Urinary bladder (tissue), 4 donors: Measurements from ENCODE around the gene SMURF2. TPM values are rescaled to one million over a fixed set of nuclear protein-coding genes. Genes with fewer than 3 reads are reported as not detected.

Experiments used
- DNase-seq: peaks from one replicate; pipeline ENCODE4 v3.0.0-alpha.2; 2015; ENCODE audit errors: extremely low spot score
- H3K27ac ChIP-seq: one replicate; pipeline ENCODE4 v1.5.1; 2013; ENCODE audit warnings: low read depth, mild to moderate bottlenecking, moderate library complexity
- H3K36me3 ChIP-seq: one replicate; pipeline ENCODE4 v1.6.1; 2013; ENCODE audit warnings: mild to moderate bottlenecking, moderate library complexity; ENCODE audit not compliant: insufficient read depth
- H3K4me1 ChIP-seq: one replicate; pipeline ENCODE4 v1.6.1; 2013; ENCODE audit warnings: mild to moderate bottlenecking, moderate library complexity; ENCODE audit not compliant: insufficient read depth
- H3K4me3 ChIP-seq: one replicate; pipeline ENCODE4 v1.5.1; 2013; ENCODE audit warnings: low read depth, low read length
- WGBS: extraction: QIAGEN DNeasy Blood & Tissue Kit; methylation state at CpG from one replicate; pipeline ENCODE4 v1.1.7; 2013; 5-methylcytosine and 5-hydroxymethylcytosine counted together
- polyA plus RNA-seq: library from polyadenylated mRNA; stranded (reverse); fragments of 200-250 nt; gene quantifications from one replicate; pipeline ENCODE4 v1.2.3, GENCODE V29; 2013
- total RNA-seq: library from RNA; depleted of rRNA; stranded (reverse); fragments of >200 nt; gene quantifications from one replicate; pipeline ENCODE4 v1.2.3, GENCODE V29; 2014
- donor health status: healthy with polysubstance abuse.
- donor health status: healthy.

The SMURF2 gene
- total and polyA plus RNA-seq, 2 donors, result 11.2 to 91.1 TPM

DNA sequence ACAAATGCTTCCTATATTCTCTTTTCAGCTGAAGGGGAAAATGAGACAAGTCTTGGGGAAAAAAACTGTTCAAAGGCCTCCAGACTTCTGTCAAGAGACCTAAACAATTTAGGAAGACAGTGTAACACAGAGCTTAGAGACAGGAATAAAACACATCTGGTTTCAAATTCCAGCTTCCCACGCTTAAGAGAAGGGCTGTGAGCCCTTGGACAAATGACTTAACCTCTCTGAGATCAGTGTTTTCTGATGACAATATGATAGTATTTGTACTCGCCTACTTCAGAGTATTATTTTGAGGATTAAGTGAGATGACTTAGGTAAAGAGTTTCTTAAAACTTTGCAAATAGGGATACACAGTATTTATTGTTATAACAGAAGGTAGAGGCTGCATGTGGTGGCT lies 29.5 kb downstream of the SMURF2 start:
- Histone ChIP-seq H3K4me3 (no peak overlapping the region), H3K27ac (no peak overlapping the region), H3K4me1 (no peaks in the 10 kb centered on the region), H3K36me3 (no peaks in the 10 kb centered on the region)
- DNase-seq, result no peak
- 58% methylated on average over 2 of the region's 2 CpGs for WGBS

DNA sequence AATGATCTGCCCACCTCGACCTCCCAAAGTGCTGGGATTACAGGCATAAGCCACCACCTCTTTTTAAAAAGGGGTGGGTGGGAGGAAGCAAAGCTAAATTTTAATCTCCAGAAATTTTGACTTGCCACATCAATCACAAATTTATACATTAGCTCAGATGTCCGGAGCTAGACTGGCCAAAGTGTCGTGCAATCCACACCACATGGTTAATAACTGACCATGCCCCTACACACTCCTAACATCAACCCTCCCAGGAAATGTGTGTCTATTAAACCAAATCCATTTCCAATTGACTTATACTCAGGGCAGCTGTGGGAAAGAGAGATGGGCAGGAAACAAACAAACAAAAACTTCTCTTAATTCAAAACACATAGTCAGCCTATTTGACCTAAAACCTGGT lies 29.9 kb downstream of the SMURF2 start:
- H3K36me3 ChIP-seq, result no peaks in the 10 kb centered on the region
- no peak for DNase-seq
- H3K4me3 ChIP-seq, result no peak overlapping the region
- no peaks in the 10 kb centered on the region for H3K4me1 ChIP-seq
- 59% methylated on average over 3 of the region's 3 CpGs for whole genome bisulfite sequencing
- no peak overlapping the region for H3K27ac ChIP-seq

DNA sequence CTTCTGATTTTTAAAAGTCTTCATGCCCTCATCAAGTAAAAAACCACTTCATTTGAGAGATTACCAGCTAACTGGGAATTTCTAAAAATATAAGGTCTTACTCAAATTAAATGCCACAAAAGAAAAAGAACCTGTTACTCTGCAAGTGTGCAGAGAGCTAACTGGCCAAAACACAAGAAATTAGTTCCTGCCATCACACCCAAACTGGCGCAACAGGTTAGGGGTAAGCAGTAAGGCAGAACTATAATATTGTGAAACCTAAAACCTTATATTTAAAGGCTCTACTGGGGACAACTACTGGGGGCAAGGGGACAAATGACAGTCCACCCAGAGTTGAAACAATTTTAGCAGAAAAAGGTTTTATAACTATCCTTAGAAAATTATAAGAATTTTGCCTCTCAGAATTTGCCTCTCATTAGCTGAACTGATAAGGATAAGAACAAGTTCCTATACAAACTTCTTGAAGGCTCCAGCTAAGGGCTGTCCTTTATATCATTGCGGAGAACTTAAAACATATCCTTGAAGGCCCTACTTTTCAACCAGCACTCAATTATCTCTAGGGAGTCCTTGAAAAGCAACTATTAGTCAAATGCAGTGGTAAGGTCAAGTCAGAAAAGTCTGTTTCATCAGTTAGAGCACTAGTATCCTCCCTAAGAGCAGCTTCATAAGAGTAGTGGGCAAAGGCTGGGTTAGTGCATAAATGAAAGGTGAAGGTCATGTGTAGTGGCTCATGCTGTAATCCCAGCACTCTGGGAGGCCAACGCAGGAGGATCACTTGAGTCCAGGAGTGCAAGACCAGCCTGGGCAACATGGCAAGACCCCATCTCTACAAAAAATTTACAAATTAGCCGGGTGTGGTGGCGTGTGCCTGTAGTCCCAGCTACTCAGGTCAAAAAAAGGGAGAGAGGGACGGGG lies 31.5 kb downstream of the SMURF2 start:
- Histone ChIP-seq H3K27ac (no peak overlapping the region), H3K36me3 (no peaks in the 10 kb centered on the region), H3K4me3 (no peak overlapping the region), H3K4me1 (no peaks in the 10 kb centered on the region)
- 95% methylated on average over 6 of the region's 6 CpGs for WGBS
- no peak for DNase-seq

DNA sequence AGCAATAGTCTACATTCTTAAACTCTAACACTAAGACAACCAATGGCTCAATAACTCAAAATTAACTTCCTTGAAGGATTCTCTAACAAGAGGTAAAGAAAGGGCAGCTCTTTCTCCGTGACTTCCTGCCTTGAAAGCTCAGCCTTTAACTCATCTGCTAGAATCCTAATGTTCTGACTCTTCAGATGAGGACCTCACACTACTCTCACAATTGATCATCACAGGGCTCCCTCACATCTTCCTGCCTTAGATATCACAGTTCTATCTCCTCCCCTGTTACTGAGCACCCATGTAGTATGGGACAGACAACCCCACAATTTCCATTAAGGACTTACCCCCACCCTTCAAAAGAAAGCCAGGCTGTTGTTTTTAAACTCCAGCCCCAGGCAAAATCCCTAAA lies 33.5 kb downstream of the SMURF2 start:
- H3K4me1 ChIP-seq, result no peaks in the 10 kb centered on the region
- H3K27ac ChIP-seq, result no peak overlapping the region
- no peak for DNase-seq
- 97% methylated on average over 1 of the region's 1 CpG for WGBS
- no peak overlapping the region for H3K4me3 ChIP-seq
- no peaks in the 10 kb centered on the region for H3K36me3 ChIP-seq

DNA sequence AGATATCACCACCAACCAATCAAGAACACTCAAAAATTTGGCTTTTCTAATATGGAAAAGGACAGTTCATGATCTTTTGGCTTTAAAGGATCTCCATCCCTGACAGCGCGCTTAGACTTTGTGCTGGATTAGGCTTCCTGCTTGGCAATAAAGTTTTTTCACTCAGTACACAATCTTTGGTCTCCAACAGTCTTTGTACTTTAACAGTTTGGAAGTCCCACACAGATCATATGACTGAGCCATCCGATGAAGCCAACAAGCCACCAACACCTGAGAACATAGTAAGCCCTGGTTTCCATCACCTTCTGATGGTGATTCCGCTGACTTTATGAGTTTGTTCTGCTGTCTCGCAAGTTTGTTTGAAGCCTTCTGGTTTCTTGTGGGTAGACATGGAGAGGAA lies 34.3 kb downstream of the SMURF2 start:
- DNase-seq, result no peak
- Histone ChIP-seq H3K4me3 (no peak overlapping the region), H3K27ac (no peak overlapping the region), H3K36me3 (no peaks in the 10 kb centered on the region), H3K4me1 (no peaks in the 10 kb centered on the region)
- 94% methylated on average over 5 of the region's 5 CpGs for WGBS

DNA sequence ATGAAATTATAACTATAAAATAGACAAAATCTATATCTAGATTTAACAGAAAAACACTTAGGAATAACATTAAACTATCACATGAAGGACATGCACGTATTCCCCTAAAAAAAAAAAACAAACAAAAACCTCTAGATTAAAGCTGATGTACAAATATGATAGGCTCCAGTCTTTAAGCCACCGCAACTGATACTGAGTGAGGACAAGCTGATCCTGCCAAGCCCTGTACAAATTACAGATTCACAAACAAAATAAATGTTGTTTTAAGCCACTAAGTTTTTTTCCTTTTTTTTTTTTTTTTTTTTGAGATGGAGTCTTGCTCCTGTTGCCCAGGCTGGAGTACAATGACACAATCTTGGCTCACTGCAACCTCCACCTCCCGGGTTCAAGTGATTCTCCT lies 35.3 kb downstream of the SMURF2 start:
- no peak for DNase-seq
- 60% methylated on average over 3 of the region's 3 CpGs for WGBS
- H3K4me1 ChIP-seq, result no peaks in the 10 kb centered on the region
- H3K36me3 ChIP-seq, result no peaks in the 10 kb centered on the region
- no peak overlapping the region for H3K27ac ChIP-seq
- no peak overlapping the region for H3K4me3 ChIP-seq

DNA sequence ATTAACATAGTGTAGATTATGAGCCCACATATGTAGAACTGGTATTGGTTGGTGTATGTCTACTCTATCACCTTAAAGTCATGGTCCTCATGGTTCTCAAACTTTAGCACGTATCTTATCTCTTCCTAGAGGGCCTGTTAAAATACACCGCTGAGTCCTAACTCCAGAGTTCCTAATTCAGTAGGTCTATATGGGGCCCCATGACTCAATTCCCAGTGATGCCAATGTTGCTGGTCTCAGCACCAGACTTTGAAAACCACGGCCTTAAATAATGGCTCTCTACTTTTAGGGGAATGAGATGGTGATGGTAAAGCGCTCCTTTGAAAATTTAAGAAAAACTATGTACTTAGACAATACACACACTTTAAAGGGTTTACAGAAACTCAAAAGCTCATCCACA lies 36.6 kb downstream of the SMURF2 start:
- DNase-seq, result no peak
- Histone ChIP-seq H3K4me1 (no peaks in the 10 kb centered on the region), H3K4me3 (no peak overlapping the region), H3K27ac (no peak overlapping the region), H3K36me3 (no peaks in the 10 kb centered on the region)
- 94% methylated on average over 4 of the region's 4 CpGs for WGBS

DNA sequence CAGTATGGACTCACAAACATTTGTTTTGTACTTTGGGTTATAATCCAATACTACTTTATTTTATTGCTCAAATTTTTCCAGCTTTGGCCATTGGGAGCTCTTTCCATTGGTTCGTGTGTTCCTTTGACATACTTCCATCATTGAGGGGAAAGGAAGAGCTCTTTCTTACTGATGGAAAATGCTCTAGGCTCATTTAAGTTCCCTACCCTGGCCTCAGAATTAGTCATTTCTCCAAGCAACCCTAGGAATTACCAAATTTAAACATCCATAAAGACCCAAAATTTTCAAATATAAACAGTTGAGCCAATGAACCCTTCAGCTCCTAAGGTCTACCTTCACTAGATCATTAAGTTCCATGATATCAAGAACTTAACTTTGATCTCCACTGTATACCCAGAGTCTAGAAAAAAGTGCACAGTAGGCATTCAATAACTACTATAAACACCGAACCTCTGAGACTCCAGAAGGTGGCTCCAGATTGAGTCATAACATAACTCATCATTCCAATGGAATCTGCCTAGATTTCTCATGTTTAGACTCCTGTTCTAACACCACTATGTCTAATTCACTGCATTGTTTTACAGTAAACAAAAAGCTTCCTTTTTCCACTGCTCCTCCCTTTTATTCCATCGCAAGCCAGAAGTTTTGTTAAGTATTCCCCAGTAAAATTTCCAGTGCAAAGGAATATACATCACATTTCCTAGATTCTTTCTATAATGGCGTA lies 39.0 kb downstream of the SMURF2 start:
- WGBS, result 67% methylated on average over 4 of the region's 4 CpGs
- no peak for DNase-seq
- no peak overlapping the region for H3K4me3 ChIP-seq
- H3K27ac ChIP-seq, result no peak overlapping the region
- no peaks in the 10 kb centered on the region for H3K36me3 ChIP-seq
- H3K4me1 ChIP-seq, result no peaks in the 10 kb centered on the region

DNA sequence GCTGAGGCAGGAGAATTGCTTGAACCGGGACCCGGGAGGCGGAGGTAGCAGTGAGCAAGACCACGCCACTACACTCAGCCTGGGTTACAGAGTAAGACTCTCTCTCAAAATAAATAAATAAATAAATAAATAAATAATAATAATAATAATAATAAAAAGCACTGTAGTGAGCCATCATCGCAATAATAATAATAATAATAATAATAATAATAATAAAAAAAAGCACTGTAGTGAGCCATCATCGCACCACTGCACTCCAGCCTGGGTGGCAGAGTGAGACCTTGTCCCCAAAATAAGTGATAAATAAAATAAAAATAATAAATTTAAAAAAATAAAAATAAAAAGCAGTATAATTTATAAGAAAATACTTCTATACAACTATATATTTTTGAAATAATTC lies 40.3 kb downstream of the SMURF2 start:
- H3K4me1 ChIP-seq, result no peaks in the 10 kb centered on the region
- H3K36me3 ChIP-seq, result no peaks in the 10 kb centered on the region
- H3K27ac ChIP-seq, result no peak overlapping the region
- H3K4me3 ChIP-seq, result no peak overlapping the region
- no peak for DNase-seq
- WGBS, result 97% methylated on average over 6 of the region's 6 CpGs

DNA sequence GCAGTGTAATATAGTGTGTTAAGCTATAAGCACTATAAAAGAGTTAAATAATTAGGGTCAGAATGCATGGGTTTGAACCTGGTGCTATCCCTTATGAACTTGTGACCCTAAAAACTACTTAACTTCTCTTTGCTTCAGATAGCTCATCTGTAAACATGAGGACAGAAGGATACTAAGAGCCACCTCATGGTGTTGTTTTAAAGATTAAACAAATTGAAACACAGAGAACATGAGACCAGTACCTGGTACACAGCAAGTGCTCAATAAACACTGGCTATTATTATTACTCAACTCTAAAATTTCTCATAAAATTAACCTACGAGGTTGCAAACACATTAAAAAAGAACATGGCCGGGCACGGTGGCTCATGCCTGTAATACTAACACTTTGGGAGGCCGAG lies 43.3 kb downstream of the SMURF2 start:
- no peak overlapping the region for H3K4me3 ChIP-seq
- DNase-seq, result no peak
- H3K36me3 ChIP-seq, result no peaks in the 10 kb centered on the region
- no peaks in the 10 kb centered on the region for H3K4me1 ChIP-seq
- no peak overlapping the region for H3K27ac ChIP-seq
- WGBS, result 93% methylated on average over 4 of the region's 4 CpGs

DNA sequence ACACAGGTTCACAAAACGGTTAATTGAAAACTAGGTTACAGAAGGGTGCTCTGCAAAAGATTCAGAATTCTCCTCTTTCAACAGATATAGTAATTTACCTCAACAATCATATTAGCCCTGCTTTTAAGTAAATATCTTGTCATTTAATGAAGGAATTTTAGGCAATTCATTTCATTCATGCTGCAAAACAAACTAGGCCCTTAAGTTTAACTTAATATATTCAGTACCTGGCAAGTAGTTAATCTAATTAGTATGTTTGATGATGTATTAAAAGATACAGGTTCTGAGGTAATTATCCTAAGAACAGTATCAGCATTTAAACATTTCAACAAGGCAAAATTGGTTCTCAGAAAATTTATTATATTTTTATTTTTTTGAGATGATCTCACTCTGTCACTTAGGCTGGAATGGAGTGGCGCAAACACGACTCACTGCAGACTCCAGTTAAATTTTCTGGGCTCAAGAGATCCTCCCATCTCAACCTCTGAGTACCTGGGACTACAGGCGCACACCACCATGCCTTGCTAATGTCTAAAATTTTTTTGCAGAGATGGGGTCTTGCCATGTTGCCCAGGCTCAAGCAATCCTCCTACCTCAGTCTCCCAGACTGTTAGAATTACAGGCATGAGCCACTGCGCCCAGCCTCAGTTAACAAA lies 44.9 kb downstream of the SMURF2 start:
- 95% methylated on average over 5 of the region's 5 CpGs for WGBS

DNA sequence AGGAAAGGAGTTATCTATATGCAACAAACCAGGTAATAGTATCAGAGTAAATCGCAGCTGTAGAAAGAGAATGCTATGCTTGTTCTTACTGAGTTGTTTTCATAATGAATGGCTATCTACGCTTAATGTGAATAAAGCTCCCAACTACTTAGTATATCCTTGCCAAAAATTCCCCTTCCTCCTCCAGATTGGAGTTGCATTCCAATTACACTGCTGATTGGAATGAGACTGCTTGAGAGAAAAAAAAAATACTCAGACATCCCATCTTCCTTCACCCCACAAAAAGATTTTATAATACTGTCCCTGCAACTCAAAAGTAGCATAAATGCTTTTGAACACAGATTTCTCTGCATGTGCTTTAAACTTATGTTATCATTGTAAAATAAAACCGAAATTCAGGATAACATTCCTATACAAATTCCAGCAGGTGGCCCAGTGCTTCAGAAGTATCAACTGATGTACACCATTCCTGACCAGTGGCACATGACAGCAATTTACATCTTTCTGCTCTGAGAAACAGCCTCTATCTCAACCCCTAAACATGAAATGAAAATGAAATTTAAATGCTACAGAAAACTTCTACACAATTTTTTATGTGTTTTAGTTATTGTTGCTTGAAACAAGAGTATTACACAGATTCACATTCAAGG lies 47.0 kb downstream of the SMURF2 start:
- WGBS, result 38% methylated on average over 3 of the region's 3 CpGs
- no peaks in the 10 kb centered on the region for H3K4me1 ChIP-seq

More for the DNA sequence above, 44.9 kb downstream of the SMURF2 start:
- no peak overlapping the region for H3K27ac ChIP-seq
- H3K4me3 ChIP-seq, result no peak overlapping the region
- no peaks in the 10 kb centered on the region for H3K4me1 ChIP-seq
- no peaks in the 10 kb centered on the region for H3K36me3 ChIP-seq
- DNase-seq, result no peak

DNA sequence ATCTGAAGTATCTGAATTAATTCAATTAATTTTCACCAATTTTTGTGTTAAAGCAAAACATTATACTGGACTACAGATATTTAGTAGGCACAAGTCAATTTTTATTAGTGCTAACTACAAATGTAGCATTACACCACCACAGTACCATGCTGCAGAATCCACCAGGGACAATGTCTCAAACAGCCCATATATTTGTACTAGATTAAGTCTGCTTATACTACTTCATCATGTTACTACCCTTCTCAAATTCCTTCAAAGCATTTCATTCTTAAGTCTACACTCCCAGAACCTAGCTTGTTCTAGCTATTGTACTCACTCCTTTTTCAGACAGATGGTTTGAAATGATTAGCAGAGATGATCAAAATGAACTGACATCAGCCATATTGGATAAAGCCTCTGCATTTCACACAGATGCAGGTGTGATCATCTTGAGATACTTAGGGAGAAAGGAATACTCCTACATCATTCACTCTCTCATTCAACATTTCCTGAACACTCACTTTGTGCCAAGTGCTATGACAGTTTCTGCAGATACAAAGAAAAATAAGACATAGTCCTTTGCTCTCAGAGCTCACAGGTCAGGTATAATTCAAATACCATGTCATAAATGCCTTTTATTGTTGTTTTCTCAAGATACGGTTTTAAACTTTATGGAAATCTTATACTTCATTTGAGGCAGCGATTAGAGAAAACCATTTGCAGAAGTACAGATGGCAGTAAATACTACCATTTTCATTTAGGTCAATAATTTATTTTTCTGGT lies 47.7 kb downstream of the SMURF2 start:
- no peak for DNase-seq
- no peaks in the 10 kb centered on the region for H3K4me1 ChIP-seq
- 54% methylated on average over 2 of the region's 2 CpGs for WGBS
- no peak overlapping the region for H3K27ac ChIP-seq
- no peaks in the 10 kb centered on the region for H3K36me3 ChIP-seq
- no peak overlapping the region for H3K4me3 ChIP-seq

More for the DNA sequence above, 47.0 kb downstream of the SMURF2 start:
- peak; percentile 25 for DNase-seq
- no peak overlapping the region for H3K4me3 ChIP-seq
- no peaks in the 10 kb centered on the region for H3K36me3 ChIP-seq
- H3K27ac ChIP-seq, result no peak overlapping the region
